PC-9 (cell line): ENCODE measurements around the gene ADGRL1. TPM values are rescaled to one million over a fixed set of nuclear protein-coding genes. Genes with fewer than 3 reads are reported as not detected.

ENCODE experiments used
- BruUV-seq: library from RNA; stranded (reverse); fragments of 400-500 nt; replicated peaks from 2 replicates; lab custom pipeline; 2021; lab: Mats Ljungman, UMichigan
- CTCF ChIA-PET: fragments of 300-600 bp; sonication (Branson Sonifier 250); formaldehyde crosslinking; loops from one replicate; lab custom pipeline; 2022; ENCODE audit warnings: antibody characterized with exemption; lab: Charles Lee
- POLR2A ChIA-PET: fragments of 300-600 bp; sonication (Branson Sonifier 250); formaldehyde crosslinking; loops from one replicate; lab custom pipeline; 2022; ENCODE audit warnings: antibody characterized with exemption; ENCODE audit not compliant: unreplicated experiment; lab: Charles Lee
- DNase-seq, 2 experiments: peaks; one replicate each; pipeline versions ENCODE4 v3.0.0 to v3.0.0-alpha.2; 2015 to 2022; ENCODE audit warnings: mixed read lengths in 1 of 2
- H2AFZ ChIP-seq: fragments of 200-600 bp; sonication (generic); 2 replicates; pipeline ENCODE4 v1.8.1; 2017; ENCODE audit warnings: antibody characterized with exemption
- H3F3A ChIP-seq: fragments of 200-600 bp; sonication (generic); 2 replicates; pipeline ENCODE4 v1.8.1; 2017; ENCODE audit warnings: antibody characterized with exemption, mild to moderate bottlenecking, low read depth; ENCODE audit not compliant: insufficient read depth
- H3K27ac ChIP-seq: fragments of 200-600 bp; sonication (generic); 2 replicates; pipeline ENCODE4 v1.6.1; 2016; ENCODE audit warnings: mixed run types
- H3K27me3 ChIP-seq: fragments of 200-600 bp; sonication (generic); 2 replicates; pipeline ENCODE4 v1.6.1; 2016; ENCODE audit warnings: low read depth, mixed run types; ENCODE audit not compliant: insufficient read depth
- H3K36me3 ChIP-seq: fragments of 200-600 bp; sonication (generic); 2 replicates; pipeline ENCODE4 v1.6.1; 2016; ENCODE audit warnings: low read depth, mixed run types
- H3K4me1 ChIP-seq: fragments of 200-600 bp; sonication (generic); replicated peaks from 2 replicates; pipeline ENCODE4 v1.6.1; 2016; ENCODE audit warnings: mixed run types; ENCODE audit not compliant: insufficient read depth
- H3K4me2 ChIP-seq: fragments of 200-600 bp; sonication (generic); 2 replicates; pipeline ENCODE4 v1.6.1; 2017; ENCODE audit warnings: mixed run types
- H3K4me3 ChIP-seq: fragments of 200-600 bp; sonication (generic); 2 replicates; pipeline ENCODE4 v1.6.1; 2016; ENCODE audit warnings: mixed run types
- H3K79me2 ChIP-seq: fragments of 200-600 bp; sonication (generic); 2 replicates; pipeline ENCODE4 v1.6.1; 2017; ENCODE audit warnings: low read depth, mixed run types
- H3K9me2 ChIP-seq: fragments of 200-600 bp; sonication (generic); 2 replicates; pipeline ENCODE4 v1.8.1; 2017; ENCODE audit warnings: mild to moderate bottlenecking; ENCODE audit not compliant: insufficient read depth
- H3K9me3 ChIP-seq: fragments of 200-600 bp; sonication (generic); 2 replicates; pipeline ENCODE4 v1.8.1; 2016; ENCODE audit warnings: low read depth; ENCODE audit not compliant: insufficient read depth
- H4K20me1 ChIP-seq: fragments of 200-600 bp; sonication (generic); 2 replicates; pipeline ENCODE4 v1.8.1; 2017; ENCODE audit not compliant: insufficient read depth
- EZH2 ChIP-seq: fragments of 200-600 bp; sonication (generic); IDR thresholded peaks from 2 replicates; pipeline ENCODE4 v1.8.0; 2017; ENCODE audit warnings: antibody characterized with exemption, low read depth
- intact Hi-C: fragments of 100-400 bp; cut with micrococcal nuclease; formaldehyde crosslinking; loops from one replicate; pipeline ENCODE4 v1.10.0; 2022; ENCODE audit not compliant: unreplicated experiment
- total RNA-seq: library from RNA; stranded (reverse); gene quantifications from 2 replicates; pipeline ENCODE4 v1.2.3, GENCODE V29; 2021
- TF ChIP-seq, protein P1 (sequence below): fragments of 200-600 bp; sonication (generic); conservative IDR thresholded peaks from 2 replicates; pipeline ENCODE4 v1.6.1; 2017; ENCODE audit warnings: mixed run types, antibody characterized with exemption, mild to moderate bottlenecking, moderate library complexity

ADGRL1 gene
- total RNA-seq, 1 experiment from 2014 or later, result 31.5 TPM

GRCh38 chr19:14156971-14157717 is 48.8 kb downstream of the ADGRL1 start:
- no peaks in the 10 kb centered on the region for H3K4me1 ChIP-seq
- no peaks in the 10 kb centered on the region for H3K79me2 ChIP-seq
- no TSS peak for BruUV-seq
- intact Hi-C loops, result no loop called here
- CTCF ChIA-PET, result no interaction called here
- no peak for DNase-seq
- H3K27ac ChIP-seq, result no peak overlapping the region
- POLR2A ChIA-PET, result no interaction called here
- H3K9me3 ChIP-seq, result no peaks in the 10 kb centered on the region
- no peaks in the 10 kb centered on the region for H3K36me3 ChIP-seq
- H4K20me1 ChIP-seq, result no peaks in the 10 kb centered on the region
- H2AFZ ChIP-seq, result no peak overlapping the region
- no peaks in the 10 kb centered on the region for H3K9me2 ChIP-seq
- H3F3A ChIP-seq, result peaks cover 4% of the 10 kb centered on the region; the same call in 1 of the 2 replicates
- TF ChIP-seq, protein P1, sequence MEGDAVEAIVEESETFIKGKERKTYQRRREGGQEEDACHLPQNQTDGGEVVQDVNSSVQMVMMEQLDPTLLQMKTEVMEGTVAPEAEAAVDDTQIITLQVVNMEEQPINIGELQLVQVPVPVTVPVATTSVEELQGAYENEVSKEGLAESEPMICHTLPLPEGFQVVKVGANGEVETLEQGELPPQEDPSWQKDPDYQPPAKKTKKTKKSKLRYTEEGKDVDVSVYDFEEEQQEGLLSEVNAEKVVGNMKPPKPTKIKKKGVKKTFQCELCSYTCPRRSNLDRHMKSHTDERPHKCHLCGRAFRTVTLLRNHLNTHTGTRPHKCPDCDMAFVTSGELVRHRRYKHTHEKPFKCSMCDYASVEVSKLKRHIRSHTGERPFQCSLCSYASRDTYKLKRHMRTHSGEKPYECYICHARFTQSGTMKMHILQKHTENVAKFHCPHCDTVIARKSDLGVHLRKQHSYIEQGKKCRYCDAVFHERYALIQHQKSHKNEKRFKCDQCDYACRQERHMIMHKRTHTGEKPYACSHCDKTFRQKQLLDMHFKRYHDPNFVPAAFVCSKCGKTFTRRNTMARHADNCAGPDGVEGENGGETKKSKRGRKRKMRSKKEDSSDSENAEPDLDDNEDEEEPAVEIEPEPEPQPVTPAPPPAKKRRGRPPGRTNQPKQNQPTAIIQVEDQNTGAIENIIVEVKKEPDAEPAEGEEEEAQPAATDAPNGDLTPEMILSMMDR, result no peak
- no peak overlapping the region for H3K4me3 ChIP-seq
- no peak overlapping the region for H3K4me2 ChIP-seq
- H3K27me3 ChIP-seq, result no peaks in the 10 kb centered on the region

- no peaks in the 10 kb centered on the region for H3K27me3 ChIP-seq
- no peaks in the 10 kb centered on the region for H3K36me3 ChIP-seq
- ChIA-PET CTCF (no interaction called here), POLR2A (no interaction called here)
- no peak overlapping the region for H3K27ac ChIP-seq
- no peaks in the 10 kb centered on the region for H3K79me2 ChIP-seq
- H2AFZ ChIP-seq, result no peak overlapping the region
- H3K4me2 ChIP-seq, result no peak overlapping the region
- H3K9me2 ChIP-seq, result no peaks in the 10 kb centered on the region
- intact Hi-C loops, result no loop called here
- H4K20me1 ChIP-seq, result no peaks in the 10 kb centered on the region
- peaks cover 4% of the 10 kb centered on the region; the same call in 1 of the 2 replicates for H3F3A ChIP-seq
- H3K9me3 ChIP-seq, result no peaks in the 10 kb centered on the region
- DNase-seq, result no peak
- H3K4me1 ChIP-seq, result no peaks in the 10 kb centered on the region
- no peak overlapping the region for H3K4me3 ChIP-seq
- BruUV-seq, result no TSS peak
- TF ChIP-seq, protein P1, result no peak
- no peak for TF ChIP-seq EZH2
Observed at GRCh38 chr19:14156122-14156521, 49.8 kb downstream of the ADGRL1 start.

DNA sequence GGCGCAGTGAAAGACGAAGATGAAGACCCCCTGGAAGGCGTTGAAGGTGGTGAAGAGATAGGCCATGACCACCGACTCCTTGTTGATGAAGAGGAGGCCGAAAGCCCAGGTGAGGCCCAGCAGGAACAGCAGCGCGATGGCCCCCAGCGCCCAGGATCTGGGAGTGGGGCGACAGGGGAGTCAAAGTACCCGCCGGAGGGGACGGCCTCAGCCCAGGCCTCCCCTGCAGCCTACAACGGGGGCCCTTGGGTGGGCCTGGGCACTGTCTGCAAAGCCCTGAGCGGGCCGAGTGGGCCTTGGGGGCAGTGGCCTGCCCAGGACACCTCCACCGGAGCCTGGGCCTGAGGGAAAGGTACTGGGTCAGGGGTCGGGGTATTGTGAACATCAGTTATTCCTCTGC is 50.6 kb downstream of the ADGRL1 start:
- Histone ChIP-seq H3K4me1 (no peaks in the 10 kb centered on the region), H2AFZ (no peak overlapping the region), H3K9me2 (no peaks in the 10 kb centered on the region), H3K27me3 (no peaks in the 10 kb centered on the region), H3F3A (peaks cover 4% of the 10 kb centered on the region; the same call in 1 of the 2 replicates), H3K79me2 (no peaks in the 10 kb centered on the region), H3K4me2 (no peak overlapping the region), H3K9me3 (no peaks in the 10 kb centered on the region), H3K36me3 (no peaks in the 10 kb centered on the region), H4K20me1 (no peaks in the 10 kb centered on the region), H3K27ac (no peak overlapping the region), H3K4me3 (no peak overlapping the region)
- BruUV-seq, result no TSS peak
- intact Hi-C loops, result no loop called here
- no peak for TF ChIP-seq EZH2
- no peak for DNase-seq
- ChIA-PET POLR2A (no interaction called here), CTCF (no interaction called here)
